MM.1S (cell line): ENCODE results near the gene NCOA3.

ENCODE experiments used
- DNase-seq: peaks from one replicate; pipeline ENCODE4 v3.0.0-alpha.2; 2015
- H2AFZ ChIP-seq: fragments of 300-600 bp; sonication (generic); 2 replicates; pipeline ENCODE4 v1.6.0; 2016; ENCODE audit warnings: antibody characterized with exemption, low read length
- H3F3A ChIP-seq: fragments of 300-600 bp; sonication (generic); 2 replicates; pipeline ENCODE4 v1.6.1; 2016; ENCODE audit warnings: mild to moderate bottlenecking, antibody characterized with exemption, low read length, moderate library complexity, mixed read lengths; ENCODE audit not compliant: insufficient read depth
- H3K27ac ChIP-seq: fragments of 300-600 bp; sonication (generic); 2 replicates; pipeline ENCODE4 v1.5.1; 2016; ENCODE audit warnings: mild to moderate bottlenecking, low read length
- H3K27me3 ChIP-seq: fragments of 300-600 bp; sonication (generic); replicated peaks from 2 replicates; pipeline ENCODE4 v1.6.0; 2016; ENCODE audit warnings: low read length; ENCODE audit not compliant: insufficient read depth
- H3K36me3 ChIP-seq: fragments of 300-600 bp; sonication (generic); replicated peaks from 2 replicates; pipeline ENCODE4 v1.6.1; 2016; ENCODE audit warnings: mild to moderate bottlenecking, low read length, mixed read lengths; ENCODE audit not compliant: insufficient read depth
- H3K4me1 ChIP-seq: fragments of 300-600 bp; sonication (generic); 2 replicates; pipeline ENCODE4 v1.6.1; 2016; ENCODE audit warnings: low read length, mixed read lengths
- H3K4me2 ChIP-seq: fragments of 300-600 bp; sonication (generic); 2 replicates; pipeline ENCODE4 v1.6.0; 2016; ENCODE audit warnings: low read depth, low read length
- H3K4me3 ChIP-seq: fragments of 300-600 bp; sonication (generic); 2 replicates; pipeline ENCODE4 v1.5.1; 2016; ENCODE audit warnings: low read length, mixed read lengths
- H3K79me2 ChIP-seq: fragments of 300-600 bp; sonication (generic); 2 replicates; pipeline ENCODE4 v1.6.1; 2016; ENCODE audit warnings: mixed run types, low read length, mixed read lengths
- H3K9ac ChIP-seq: fragments of 300-600 bp; sonication (generic); 2 replicates; pipeline ENCODE4 v1.6.1; 2016; ENCODE audit warnings: low read length, mixed read lengths
- H3K9me2 ChIP-seq: fragments of 300-600 bp; sonication (generic); replicated peaks from 2 replicates; pipeline ENCODE4 v1.6.1; 2016; ENCODE audit warnings: mild to moderate bottlenecking, low read length, mixed read lengths; ENCODE audit not compliant: insufficient read depth
- H3K9me3 ChIP-seq: fragments of 300-600 bp; sonication (generic); replicated peaks from 2 replicates; pipeline ENCODE4 v1.6.1; 2016; ENCODE audit warnings: mild to moderate bottlenecking, low read length, mixed read lengths; ENCODE audit not compliant: insufficient read depth
- H4K20me1 ChIP-seq: fragments of 300-600 bp; sonication (generic); 2 replicates; pipeline ENCODE4 v1.6.1; 2016; ENCODE audit warnings: mild to moderate bottlenecking, low read length, moderate library complexity, mixed read lengths; ENCODE audit not compliant: insufficient read depth
- EZH2 ChIP-seq: fragments of 300-600 bp; sonication (generic); optimal IDR thresholded peaks from 2 replicates; pipeline ENCODE3; 2017; ENCODE audit warnings: low read depth, mild to moderate bottlenecking, antibody characterized with exemption, low read length, mixed read lengths
- EZH2phosphoT487 ChIP-seq: fragments of 300-600 bp; sonication (generic); IDR thresholded peaks from 2 replicates; pipeline ENCODE4 v1.6.1; 2018; ENCODE audit warnings: antibody characterized with exemption, low read length
- TF ChIP-seq, protein P1 (sequence below): fragments of 300-600 bp; sonication (generic); IDR thresholded peaks from 2 replicates; pipeline ENCODE4 v1.5.1; 2016; ENCODE audit warnings: antibody characterized with exemption, low read length, mixed read lengths

NCOA3 gene

DNA sequence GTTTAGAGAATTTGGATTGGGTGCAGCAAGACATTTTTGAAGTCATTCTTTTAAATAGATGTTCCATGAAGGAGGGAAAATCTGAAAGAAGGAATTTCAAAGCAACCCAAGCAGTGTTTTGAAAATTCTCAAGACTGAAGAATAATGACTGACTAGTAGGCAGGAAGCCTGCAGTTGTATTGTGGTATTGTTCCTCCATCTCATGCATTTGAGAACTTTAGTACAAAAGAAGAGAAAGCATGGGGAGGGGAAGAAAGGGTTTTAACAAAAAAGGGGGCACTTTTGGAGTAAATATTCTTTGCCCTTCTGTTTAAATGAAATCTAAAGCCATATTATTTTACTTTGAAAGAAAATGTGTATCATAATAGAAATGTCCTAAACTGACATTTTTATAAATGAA is 6.6 kb downstream of the NCOA3 start:
- peaks cover 17% of the 10 kb centered on the region for H4K20me1 ChIP-seq
- no peaks in the 10 kb centered on the region for H3K36me3 ChIP-seq
- no peak overlapping the region for H2AFZ ChIP-seq
- H3K27me3 ChIP-seq = no peaks in the 10 kb centered on the region
- H3K9ac ChIP-seq = no peak overlapping the region
- peak; percentile 17 for DNase-seq
- no peak overlapping the region for H3K27ac ChIP-seq
- H3F3A ChIP-seq = peaks cover 7% of the 10 kb centered on the region
- H3K4me1 ChIP-seq = peaks cover 26% of the 10 kb centered on the region
- TF ChIP-seq EZH2phosphoT487 = no peak
- TF ChIP-seq EZH2 = no peak
- TF ChIP-seq, protein P1, sequence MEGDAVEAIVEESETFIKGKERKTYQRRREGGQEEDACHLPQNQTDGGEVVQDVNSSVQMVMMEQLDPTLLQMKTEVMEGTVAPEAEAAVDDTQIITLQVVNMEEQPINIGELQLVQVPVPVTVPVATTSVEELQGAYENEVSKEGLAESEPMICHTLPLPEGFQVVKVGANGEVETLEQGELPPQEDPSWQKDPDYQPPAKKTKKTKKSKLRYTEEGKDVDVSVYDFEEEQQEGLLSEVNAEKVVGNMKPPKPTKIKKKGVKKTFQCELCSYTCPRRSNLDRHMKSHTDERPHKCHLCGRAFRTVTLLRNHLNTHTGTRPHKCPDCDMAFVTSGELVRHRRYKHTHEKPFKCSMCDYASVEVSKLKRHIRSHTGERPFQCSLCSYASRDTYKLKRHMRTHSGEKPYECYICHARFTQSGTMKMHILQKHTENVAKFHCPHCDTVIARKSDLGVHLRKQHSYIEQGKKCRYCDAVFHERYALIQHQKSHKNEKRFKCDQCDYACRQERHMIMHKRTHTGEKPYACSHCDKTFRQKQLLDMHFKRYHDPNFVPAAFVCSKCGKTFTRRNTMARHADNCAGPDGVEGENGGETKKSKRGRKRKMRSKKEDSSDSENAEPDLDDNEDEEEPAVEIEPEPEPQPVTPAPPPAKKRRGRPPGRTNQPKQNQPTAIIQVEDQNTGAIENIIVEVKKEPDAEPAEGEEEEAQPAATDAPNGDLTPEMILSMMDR = no peak
- H3K4me3 ChIP-seq = no peak overlapping the region
- no peaks in the 10 kb centered on the region for H3K9me3 ChIP-seq
- no peaks in the 10 kb centered on the region for H3K9me2 ChIP-seq
- peaks cover 99% of the 10 kb centered on the region for H3K79me2 ChIP-seq
- H3K4me2 ChIP-seq = no peak overlapping the region; the same call in 1 of the 2 replicates

DNA sequence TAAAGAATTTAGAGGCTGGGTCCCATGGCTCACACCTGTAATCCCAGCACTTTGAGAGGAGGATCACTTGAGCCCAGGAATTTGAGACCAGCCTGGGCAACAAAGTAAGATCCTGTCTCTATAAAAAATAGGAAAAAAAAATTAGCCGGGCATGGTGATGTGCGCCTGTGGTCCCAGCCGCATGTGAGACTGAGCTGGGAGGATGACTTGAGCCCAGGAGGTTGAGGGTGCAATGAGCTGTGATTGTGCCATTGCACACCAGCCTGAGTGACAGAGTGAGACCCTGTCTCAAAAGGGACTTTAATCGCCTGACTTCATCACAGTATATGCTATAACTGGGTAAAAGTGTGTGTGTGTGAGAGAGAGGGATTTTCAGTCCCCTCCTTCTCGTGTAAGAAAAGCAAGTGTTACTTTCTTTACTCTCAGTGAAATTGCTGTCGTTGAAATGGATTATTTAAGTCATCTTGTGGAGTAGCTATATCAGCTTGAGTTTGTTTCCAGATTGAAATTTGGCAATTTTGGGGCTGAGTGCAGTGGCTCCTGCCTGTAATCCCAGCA is 7.5 kb downstream of the NCOA3 start:
- no peak overlapping the region for H3K4me3 ChIP-seq
- no peak overlapping the region for H3K27ac ChIP-seq
- H3K27me3 ChIP-seq = no peaks in the 10 kb centered on the region
- no peak for DNase-seq
- peaks cover 1% of the 10 kb centered on the region; the same call in 1 of the 2 replicates for H3F3A ChIP-seq
- no peaks in the 10 kb centered on the region for H3K36me3 ChIP-seq
- H3K9me3 ChIP-seq = no peaks in the 10 kb centered on the region
- H3K9me2 ChIP-seq = no peaks in the 10 kb centered on the region
- H3K9ac ChIP-seq = no peak overlapping the region
- peaks cover 99% of the 10 kb centered on the region for H3K79me2 ChIP-seq
- TF ChIP-seq EZH2phosphoT487 = no peak
- TF ChIP-seq, protein P1 = no peak
- TF ChIP-seq EZH2 = no peak
- H2AFZ ChIP-seq = no peak overlapping the region
- H3K4me1 ChIP-seq = peaks cover 26% of the 10 kb centered on the region
- H3K4me2 ChIP-seq = no peak overlapping the region
- H4K20me1 ChIP-seq = peaks cover 13% of the 10 kb centered on the region

DNA sequence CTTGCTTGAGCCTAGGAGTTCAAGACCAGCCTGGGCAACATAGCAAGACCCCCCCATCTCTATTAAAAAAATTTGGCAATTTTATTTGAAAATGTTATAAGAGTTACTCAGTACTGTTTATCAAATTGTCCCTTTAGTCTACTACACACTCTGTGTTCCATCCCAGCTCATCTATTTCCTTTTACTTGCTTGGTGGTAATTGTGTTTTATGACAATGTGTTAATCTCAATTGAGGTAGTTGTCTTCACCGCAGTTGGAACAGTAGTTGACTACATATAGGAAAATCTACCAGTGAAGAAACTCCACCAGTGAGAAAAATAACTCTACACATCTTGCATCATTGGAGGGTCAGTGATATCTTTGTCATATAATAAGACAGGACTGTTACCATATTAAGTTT is 8.0 kb downstream of the NCOA3 start:
- Histone ChIP-seq H3K4me2 (no peak overlapping the region), H3K9me3 (no peaks in the 10 kb centered on the region), H3K36me3 (no peaks in the 10 kb centered on the region), H3K4me1 (peaks cover 26% of the 10 kb centered on the region), H3K27ac (no peak overlapping the region), H3K9ac (no peak overlapping the region), H3K4me3 (no peak overlapping the region), H4K20me1 (peaks cover 13% of the 10 kb centered on the region), H3K9me2 (no peaks in the 10 kb centered on the region), H2AFZ (no peak overlapping the region), H3K79me2 (peaks cover 99% of the 10 kb centered on the region), H3F3A (peaks cover 3% of the 10 kb centered on the region; the same call in 1 of the 2 replicates), H3K27me3 (no peaks in the 10 kb centered on the region)
- no peak for TF ChIP-seq EZH2phosphoT487
- no peak for TF ChIP-seq EZH2
- TF ChIP-seq, protein P1 = no peak
- DNase-seq = no peak
